ENCODE results near the gene ARHGEF6. TPM values are rescaled to one million over a fixed set of nuclear protein-coding genes. Genes with fewer than 3 reads are reported as not detected.
A peak's percentile ranks its signal among the peaks of the same experiment; 100 is the strongest.

The ARHGEF6 gene
- total RNA-seq, 4 donors from 2014 or later: 4.2 to 13.9 (median 8.2) TPM

DNA sequence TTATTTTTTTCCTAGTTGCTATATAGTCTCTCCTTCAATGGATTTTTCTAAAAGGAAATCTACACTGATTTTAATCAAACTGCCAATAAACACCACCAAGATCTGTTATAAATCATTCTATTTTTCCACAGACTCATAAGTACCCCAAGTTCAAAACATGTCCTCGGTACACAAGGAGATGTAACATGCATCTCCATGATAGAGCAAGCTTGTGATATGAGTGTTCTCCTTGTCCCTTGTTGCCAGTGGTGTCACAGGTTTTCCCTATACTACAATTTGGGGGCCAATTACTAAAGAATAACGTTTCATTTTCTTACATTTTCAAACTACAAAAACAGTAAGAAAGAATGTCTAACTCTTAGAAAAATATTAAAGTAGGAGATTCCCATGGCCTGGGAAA is 491 bp downstream of the ARHGEF6 start:
- DNase-seq: no peak
- no peaks in the 10 kb centered on the region for H3K9me3 ChIP-seq
- H3K4me1 ChIP-seq: peaks cover 0 to 4% (median 0%) of the 10 kb centered on the region in 4 donors
- H3K36me3 ChIP-seq: no peaks in the 10 kb centered on the region
- peak overlapping the region in 1 of 4 donors; percentile 34 for H3K4me3 ChIP-seq
- no peaks in the 10 kb centered on the region for H3K27me3 ChIP-seq
- TF ChIP-seq POLR2AphosphoS5 (IDR thresholded peaks at IDR 0.05) (no peak), POLR2A (IDR thresholded peaks at IDR 0.05) (no peak), EP300 (IDR thresholded peaks at IDR 0.05; ENCODE audit: low read depth) (no peak)
- TF ChIP-seq, protein P1, sequence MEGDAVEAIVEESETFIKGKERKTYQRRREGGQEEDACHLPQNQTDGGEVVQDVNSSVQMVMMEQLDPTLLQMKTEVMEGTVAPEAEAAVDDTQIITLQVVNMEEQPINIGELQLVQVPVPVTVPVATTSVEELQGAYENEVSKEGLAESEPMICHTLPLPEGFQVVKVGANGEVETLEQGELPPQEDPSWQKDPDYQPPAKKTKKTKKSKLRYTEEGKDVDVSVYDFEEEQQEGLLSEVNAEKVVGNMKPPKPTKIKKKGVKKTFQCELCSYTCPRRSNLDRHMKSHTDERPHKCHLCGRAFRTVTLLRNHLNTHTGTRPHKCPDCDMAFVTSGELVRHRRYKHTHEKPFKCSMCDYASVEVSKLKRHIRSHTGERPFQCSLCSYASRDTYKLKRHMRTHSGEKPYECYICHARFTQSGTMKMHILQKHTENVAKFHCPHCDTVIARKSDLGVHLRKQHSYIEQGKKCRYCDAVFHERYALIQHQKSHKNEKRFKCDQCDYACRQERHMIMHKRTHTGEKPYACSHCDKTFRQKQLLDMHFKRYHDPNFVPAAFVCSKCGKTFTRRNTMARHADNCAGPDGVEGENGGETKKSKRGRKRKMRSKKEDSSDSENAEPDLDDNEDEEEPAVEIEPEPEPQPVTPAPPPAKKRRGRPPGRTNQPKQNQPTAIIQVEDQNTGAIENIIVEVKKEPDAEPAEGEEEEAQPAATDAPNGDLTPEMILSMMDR (IDR thresholded peaks at IDR 0.05): no peak
- in situ Hi-C loops (cut with MboI; ENCODE audit: low pct_ligation_motif_present in 1 of 4, low pct_unique_long_range_greater_than_20kb in 1 of 4, low sequenced_read_pairs in 3 of 4) (no loop called here), intact Hi-C loops (cut with DNase I; ENCODE audit: low total_unique reads) (no loop called here)
- H3K27ac ChIP-seq: peak overlapping the region; percentile 53 to 71 (median 66)
- 34% methylated on average over 2 of the region's 2 CpGs; no CpG with 5 or more reads in 1 of the 2 donors for WGBS, 2 donors (ENCODE audit: low coverage in 1 of 2)

DNA sequence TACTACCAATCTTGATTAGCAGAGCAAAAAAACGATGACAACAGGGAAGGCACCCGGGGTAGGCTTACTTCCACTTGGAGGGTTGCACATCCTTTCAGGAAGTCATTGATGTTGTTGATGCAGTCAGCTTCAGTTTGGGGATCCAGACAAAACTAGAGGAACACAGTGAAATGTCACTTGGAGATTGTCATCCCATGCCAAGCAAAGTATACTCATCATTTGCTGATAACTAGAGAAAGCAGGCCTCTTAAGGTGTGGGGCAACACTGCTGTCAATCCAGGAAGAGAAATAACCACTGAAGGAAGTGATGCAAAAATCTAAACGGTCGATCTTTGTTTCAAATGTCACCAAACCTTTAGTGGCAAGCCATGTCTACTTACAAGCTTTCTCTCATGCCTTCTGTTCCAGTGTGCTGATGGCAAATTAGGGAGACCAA is 1.4 kb downstream of the ARHGEF6 start:
- TF ChIP-seq EP300 (IDR thresholded peaks at IDR 0.05; ENCODE audit: low read depth): no peak
- TF ChIP-seq, protein P1 (IDR thresholded peaks at IDR 0.05): no peak
- TF ChIP-seq POLR2A (IDR thresholded peaks at IDR 0.05): peak; percentile 20
- TF ChIP-seq POLR2AphosphoS5 (IDR thresholded peaks at IDR 0.05): peak in 1 of 3 donors; percentile 9
- H3K27me3 ChIP-seq: no peaks in the 10 kb centered on the region
- no peaks in the 10 kb centered on the region for H3K9me3 ChIP-seq
- no peaks in the 10 kb centered on the region for H3K36me3 ChIP-seq
- intact Hi-C loops (cut with DNase I; ENCODE audit: low total_unique reads) (no loop called here), in situ Hi-C loops (cut with MboI; ENCODE audit: low pct_ligation_motif_present in 1 of 4, low pct_unique_long_range_greater_than_20kb in 1 of 4, low sequenced_read_pairs in 3 of 4) (no loop called here)
- DNase-seq: no peak
- peak overlapping the region in 1 of 4 donors; percentile 34 for H3K4me3 ChIP-seq
- peak overlapping the region; percentile 53 to 71 (median 66) for H3K27ac ChIP-seq
- peaks cover 0 to 4% (median 0%) of the 10 kb centered on the region in 4 donors for H3K4me1 ChIP-seq
- 24 to 47% methylated on average over 2 to 4 of the region's 4 CpGs for WGBS, 2 donors (ENCODE audit: low coverage in 1 of 2)

DNA sequence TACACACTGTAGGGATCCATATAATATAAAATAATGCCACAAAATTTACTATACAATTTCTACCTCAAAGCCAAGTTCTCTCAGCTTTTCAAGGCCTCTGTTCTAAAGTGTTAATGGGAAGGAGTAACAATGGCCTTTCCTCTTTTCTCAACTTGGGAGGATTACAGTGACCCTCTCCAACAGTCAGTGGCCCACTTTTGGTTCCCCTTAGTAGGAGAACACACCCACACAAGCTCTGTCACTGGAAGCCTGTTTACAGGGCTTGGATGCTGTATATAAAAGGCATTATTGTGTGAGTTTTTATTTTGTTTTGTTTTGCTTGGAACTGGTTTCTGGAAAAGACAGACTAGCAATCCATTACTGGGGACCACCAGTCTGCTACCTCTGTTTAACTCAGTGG is 1.8 kb downstream of the ARHGEF6 start:
- no peak for DNase-seq
- no peak for TF ChIP-seq POLR2AphosphoS5 (IDR thresholded peaks at IDR 0.05)
- TF ChIP-seq, protein P1 (IDR thresholded peaks at IDR 0.05): no peak
- TF ChIP-seq EP300 (IDR thresholded peaks at IDR 0.05; ENCODE audit: low read depth): no peak
- TF ChIP-seq POLR2A (IDR thresholded peaks at IDR 0.05): no peak
- intact Hi-C loops (cut with DNase I; ENCODE audit: low total_unique reads): no loop called here
- Histone ChIP-seq H3K27ac (peak overlapping the region; percentile 53 to 71 (median 66)), H3K36me3 (no peaks in the 10 kb centered on the region), H3K4me1 (peaks cover 0 to 4% (median 0%) of the 10 kb centered on the region in 4 donors), H3K4me3 (peak overlapping the region in 1 of 4 donors; percentile 34), H3K27me3 (no peaks in the 10 kb centered on the region), H3K9me3 (no peaks in the 10 kb centered on the region)
- in situ Hi-C loops (cut with MboI; ENCODE audit: low pct_ligation_motif_present in 1 of 4, low pct_unique_long_range_greater_than_20kb in 1 of 4, low sequenced_read_pairs in 3 of 4): no loop called here

DNA sequence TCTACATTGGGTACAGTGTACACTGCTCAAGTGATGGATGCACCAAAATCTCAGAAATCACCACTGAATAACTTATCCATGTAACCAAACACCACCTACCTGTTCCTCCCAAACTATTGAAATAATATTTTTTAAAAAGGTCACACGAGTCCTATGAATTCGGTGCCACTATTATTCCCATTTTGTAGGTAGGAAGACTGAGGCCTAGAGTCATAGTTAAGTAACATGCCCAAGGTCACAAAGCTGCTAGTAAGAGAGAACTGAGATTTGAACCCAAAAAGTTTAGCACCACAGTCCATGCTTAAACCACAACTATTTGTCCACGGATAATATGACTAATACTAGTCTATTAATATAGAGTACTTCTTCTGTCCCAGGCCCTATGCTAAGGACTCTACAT is 2.7 kb downstream of the ARHGEF6 start:
- in situ Hi-C loops (cut with MboI; ENCODE audit: low pct_ligation_motif_present in 1 of 4, low pct_unique_long_range_greater_than_20kb in 1 of 4, low sequenced_read_pairs in 3 of 4): no loop called here
- DNase-seq: no peak

More for the DNA sequence above, 2.7 kb downstream of the ARHGEF6 start:
- intact Hi-C loops (cut with DNase I; ENCODE audit: low total_unique reads): no loop called here
- Histone ChIP-seq H3K27ac (peak overlapping the region in 1 of 4 donors; percentile 53), H3K4me1 (peaks cover 0 to 4% (median 0%) of the 10 kb centered on the region in 4 donors), H3K9me3 (no peaks in the 10 kb centered on the region), H3K27me3 (no peaks in the 10 kb centered on the region), H3K36me3 (no peaks in the 10 kb centered on the region), H3K4me3 (no peak overlapping the region)
- 72% methylated on average over 3 of the region's 3 CpGs; no CpG with 5 or more reads in 1 of the 2 donors for WGBS, 2 donors (ENCODE audit: low coverage in 1 of 2)
- TF ChIP-seq EP300 (IDR thresholded peaks at IDR 0.05; ENCODE audit: low read depth): no peak
- no peak for TF ChIP-seq POLR2A (IDR thresholded peaks at IDR 0.05)
- TF ChIP-seq POLR2AphosphoS5 (IDR thresholded peaks at IDR 0.05): no peak
- TF ChIP-seq, protein P1 (IDR thresholded peaks at IDR 0.05): no peak
